Measurements from ENCODE around the gene TENM3.

GRCh38 chr4:182531555-182532162 lies 288.5 kb downstream of the TENM3 start:
- no peak for TF ChIP-seq CTCF (IDR thresholded peaks at IDR 0.05; ENCODE audit: low read length)
- no peak for TF ChIP-seq EZH2 (optimal IDR thresholded peaks at IDR 0.05; ENCODE audit: low read depth, low read length)

All from MM.1S (cell line).